Thyroid gland (tissue), 4 donors: Measurements from ENCODE around the gene OBSL1.

ENCODE experiments used
- POLR2A ChIP-seq, 2 donors: fragments of 450-650 bp; IDR thresholded peaks; one replicate each; pipeline ENCODE4 v1.6.1; 2017; ENCODE audit warnings: antibody characterized with exemption in 2 of 2, mild to moderate bottlenecking in 2 of 2, moderate library complexity in 1 of 2
- TF ChIP-seq, protein P1 (sequence below), 6 experiments: fragments of 200-600 bp in 3 of 6; fragments of 450-650 bp in 3 of 6; sonication (generic) in 3 of 6; IDR thresholded peaks; one replicate each; pipeline ENCODE4 v1.5.1; 2016 to 2019; ENCODE audit warnings: antibody characterized with exemption in 6 of 6, mild to moderate bottlenecking in 2 of 6, inconsistent platforms in 1 of 6, moderate library complexity in 1 of 6

DNA sequence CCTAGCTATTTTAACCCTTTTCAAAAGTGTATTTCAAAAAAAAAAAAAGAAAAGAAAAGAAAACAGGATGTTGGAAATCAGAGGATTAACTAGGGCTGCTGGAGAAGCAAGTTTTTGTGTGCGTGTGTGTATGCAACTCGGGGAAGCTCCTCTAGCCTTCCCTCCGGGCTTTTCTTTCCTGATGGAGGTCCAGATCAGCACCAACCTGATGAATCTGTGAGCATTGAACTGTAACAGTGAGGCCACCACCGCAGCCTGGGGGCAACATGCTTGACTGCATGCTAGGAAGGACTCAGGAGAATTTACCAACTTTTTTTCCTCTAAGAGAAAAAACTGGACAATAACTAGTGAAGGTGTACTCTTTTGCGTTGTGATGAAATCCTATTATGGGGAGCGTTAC lies 2.3 kb downstream of the OBSL1 start:
- TF ChIP-seq POLR2A (IDR thresholded peaks at IDR 0.05) = no peak
- TF ChIP-seq, protein P1, sequence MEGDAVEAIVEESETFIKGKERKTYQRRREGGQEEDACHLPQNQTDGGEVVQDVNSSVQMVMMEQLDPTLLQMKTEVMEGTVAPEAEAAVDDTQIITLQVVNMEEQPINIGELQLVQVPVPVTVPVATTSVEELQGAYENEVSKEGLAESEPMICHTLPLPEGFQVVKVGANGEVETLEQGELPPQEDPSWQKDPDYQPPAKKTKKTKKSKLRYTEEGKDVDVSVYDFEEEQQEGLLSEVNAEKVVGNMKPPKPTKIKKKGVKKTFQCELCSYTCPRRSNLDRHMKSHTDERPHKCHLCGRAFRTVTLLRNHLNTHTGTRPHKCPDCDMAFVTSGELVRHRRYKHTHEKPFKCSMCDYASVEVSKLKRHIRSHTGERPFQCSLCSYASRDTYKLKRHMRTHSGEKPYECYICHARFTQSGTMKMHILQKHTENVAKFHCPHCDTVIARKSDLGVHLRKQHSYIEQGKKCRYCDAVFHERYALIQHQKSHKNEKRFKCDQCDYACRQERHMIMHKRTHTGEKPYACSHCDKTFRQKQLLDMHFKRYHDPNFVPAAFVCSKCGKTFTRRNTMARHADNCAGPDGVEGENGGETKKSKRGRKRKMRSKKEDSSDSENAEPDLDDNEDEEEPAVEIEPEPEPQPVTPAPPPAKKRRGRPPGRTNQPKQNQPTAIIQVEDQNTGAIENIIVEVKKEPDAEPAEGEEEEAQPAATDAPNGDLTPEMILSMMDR (IDR thresholded peaks at IDR 0.05) = no peak
